Upper lobe of left lung (tissue), 6 donors: ENCODE data around the gene HOXA10. TPM values are rescaled to one million over a fixed set of nuclear protein-coding genes. Genes with fewer than 3 reads are reported as not detected.

Experiments used
- ATAC-seq, 2 donors: fragments of 200-7000 bp; cut with Tn5 transposase; one replicate each; pipeline ENCODE4 v1.9.1; 2022; ENCODE audit warnings: mild to moderate bottlenecking in 2 of 2, moderate library complexity in 2 of 2; ENCODE audit not compliant: low FRiP score in 2 of 2
- DNase-seq, 2 donors: peaks; one replicate each; pipeline ENCODE4 v3.0.0-alpha.2; 2019 to 2020
- H3K27ac ChIP-seq, 4 donors: fragments of 200-600 bp; sonication (generic); one replicate each; pipeline ENCODE4 v1.5.1; 2016 to 2019
- H3K27me3 ChIP-seq, 4 donors: fragments of 200-600 bp; sonication (generic); one replicate each; pipeline ENCODE4 v1.5.1; 2017 to 2019
- H3K36me3 ChIP-seq, 4 donors: fragments of 200-600 bp; sonication (generic); one replicate each; pipeline ENCODE4 v1.5.1; 2016 to 2019
- H3K4me1 ChIP-seq, 4 donors: fragments of 200-600 bp; sonication (generic); one replicate each; pipeline ENCODE4 v1.5.1; 2018 to 2019
- H3K4me3 ChIP-seq, 4 donors: fragments of 200-600 bp; sonication (generic); one replicate each; pipeline ENCODE4 v1.5.1; 2017 to 2019; ENCODE audit warnings: mild to moderate bottlenecking in 2 of 4, moderate library complexity in 1 of 4
- H3K9me3 ChIP-seq, 4 donors: fragments of 200-600 bp; sonication (generic); one replicate each; pipeline ENCODE4 v1.5.1; 2018 to 2019
- CTCF ChIP-seq, 6 experiments: fragments of 450-650 bp in 4 of 6; fragments of 200-600 bp in 2 of 6; sonication (generic) in 2 of 6; IDR thresholded peaks; one replicate each; pipeline ENCODE4 v1.5.1; 2016 to 2019; ENCODE audit warnings: antibody characterized with exemption in 6 of 6
- EP300 ChIP-seq, 4 donors: sonication (generic); formaldehyde crosslinking; IDR thresholded peaks; one replicate each; pipeline ENCODE4 v1.5.1; 2017; ENCODE audit warnings: antibody characterized with exemption in 4 of 4, control low read depth in 2 of 4
- POLR2A ChIP-seq, 4 donors: fragments of 450-650 bp; IDR thresholded peaks; one replicate each; pipeline ENCODE4 v1.5.1; 2016 to 2017; ENCODE audit warnings: antibody characterized with exemption in 4 of 4, mild to moderate bottlenecking in 2 of 4
- POLR2AphosphoS5 ChIP-seq, 2 donors: sonication (generic); formaldehyde crosslinking; IDR thresholded peaks; one replicate each; pipeline ENCODE4 v1.5.1; 2017; ENCODE audit warnings: antibody characterized with exemption in 2 of 2
- WGBS, 2 donors: methylation state at CpG; one replicate each; pipeline ENCODE4 v1.1.5; 2017 to 2018; 5-methylcytosine and 5-hydroxymethylcytosine counted together
- total RNA-seq, 6 donors: library from RNA; depleted of rRNA in 4 of 6; stranded (reverse); fragments of >200 nt in 4 of 6; gene quantifications; one replicate each; pipeline versions ENCODE4 v1.1.0 to v1.2.1, GENCODE V29; 2016 to 2021
- donor health status: DM: no; HTN: no; CAD: no; lungs with moderate emphysema.
- donor health status: DM: no; HTN: yes; CAD: no; lungs with severe emphysema.

HOXA10 gene
- total RNA-seq, 6 donors from 2014 or later = 0.15 to 0.24 TPM; not detected in 4

- WGBS, 2 donors = 29 to 35% methylated on average over 3 of the region's 3 CpGs
- TF ChIP-seq CTCF (IDR thresholded peaks at IDR 0.05) (no peak), POLR2A (IDR thresholded peaks at IDR 0.05) (no peak), POLR2AphosphoS5 (IDR thresholded peaks at IDR 0.05) (no peak), EP300 (IDR thresholded peaks at IDR 0.05) (no peak)
- no peak overlapping the region for H3K4me3 ChIP-seq
- no peaks in the 10 kb centered on the region for H3K36me3 ChIP-seq
- peaks cover 0 to 59% (median 29%) of the 10 kb centered on the region in 4 donors for H3K27me3 ChIP-seq
- H3K9me3 ChIP-seq = no peaks in the 10 kb centered on the region
- no peak for DNase-seq
- ATAC-seq = no peak
- peaks cover 9 to 20% (median 15%) of the 10 kb centered on the region in 4 donors for H3K4me1 ChIP-seq
- no peak overlapping the region for H3K27ac ChIP-seq
Observed at GRCh38 chr7:27211764-27212204, 37.7 kb upstream of the HOXA10 start.

GRCh38 chr7:27211084-27211446 is 36.9 kb upstream of the HOXA10 start:
- Histone ChIP-seq H3K36me3 (no peaks in the 10 kb centered on the region), H3K9me3 (no peaks in the 10 kb centered on the region), H3K27me3 (peaks cover 0 to 65% (median 30%) of the 10 kb centered on the region in 4 donors), H3K4me3 (no peak overlapping the region), H3K27ac (no peak overlapping the region), H3K4me1 (peaks cover 9 to 20% (median 15%) of the 10 kb centered on the region in 4 donors)
- ATAC-seq = no peak
- 44 to 82% methylated on average over 1 of the region's 1 CpG for WGBS, 2 donors
- TF ChIP-seq POLR2A (IDR thresholded peaks at IDR 0.05) = no peak
- TF ChIP-seq CTCF (IDR thresholded peaks at IDR 0.05) = no peak
- TF ChIP-seq EP300 (IDR thresholded peaks at IDR 0.05) = no peak
- TF ChIP-seq POLR2AphosphoS5 (IDR thresholded peaks at IDR 0.05) = no peak
- DNase-seq = no peak

- H3K27ac ChIP-seq = no peak overlapping the region
Observed at GRCh38 chr7:27210441-27211083, 36.4 kb upstream of the HOXA10 start.

GRCh38 chr7:27209933-27210440 is 35.9 kb upstream of the HOXA10 start:
- Histone ChIP-seq H3K4me1 (peaks cover 15 to 27% (median 21%) of the 10 kb centered on the region in 4 donors), H3K27ac (no peak overlapping the region), H3K36me3 (no peaks in the 10 kb centered on the region), H3K9me3 (no peaks in the 10 kb centered on the region), H3K4me3 (no peak overlapping the region), H3K27me3 (peaks cover 0 to 76% (median 39%) of the 10 kb centered on the region in 4 donors)
- ATAC-seq (no peak), DNase-seq (no peak)
- TF ChIP-seq CTCF (IDR thresholded peaks at IDR 0.05) (no peak), POLR2A (IDR thresholded peaks at IDR 0.05) (no peak)
- 39 to 61% methylated on average over 4 to 9 of the region's 11 CpGs for WGBS, 2 donors

More at GRCh38 chr7:27210441-27211083, 36.4 kb upstream of the HOXA10 start:
- H3K36me3 ChIP-seq = no peaks in the 10 kb centered on the region
- TF ChIP-seq CTCF (IDR thresholded peaks at IDR 0.05) (peak; percentile 66 to 79 (median 74)), POLR2A (IDR thresholded peaks at IDR 0.05) (no peak), EP300 (IDR thresholded peaks at IDR 0.05) (no peak), POLR2AphosphoS5 (IDR thresholded peaks at IDR 0.05) (no peak)
- ATAC-seq (peak; percentile 13 to 79), DNase-seq (peak in 1 of 2 donors; percentile 80)
- WGBS, 2 donors = 10 to 11% methylated on average over 31 to 32 of the region's 32 CpGs
- no peaks in the 10 kb centered on the region for H3K9me3 ChIP-seq
- H3K4me3 ChIP-seq = peak overlapping the region in 2 of 4 donors; percentile 10 to 19
- peaks cover 9 to 22% (median 16%) of the 10 kb centered on the region in 4 donors for H3K4me1 ChIP-seq
- H3K27me3 ChIP-seq = peaks cover 0 to 70% (median 33%) of the 10 kb centered on the region in 4 donors
